Stimulated activated CD4-positive, alpha-beta T cell treated with anti-CD3 and anti-CD28 coated beads, Interleukin-15, amount 100 ng/mL, for 1 hour (primary cell): Measurements from ENCODE around the gene SYNPR.

ENCODE experiments used
- DNase-seq, 2 donors: peaks; one replicate each; pipeline ENCODE4 v3.0.0-alpha.2; 2020; ENCODE audit warnings: low read depth in 1 of 2, low spot score in 1 of 2

Gene SYNPR

DNA sequence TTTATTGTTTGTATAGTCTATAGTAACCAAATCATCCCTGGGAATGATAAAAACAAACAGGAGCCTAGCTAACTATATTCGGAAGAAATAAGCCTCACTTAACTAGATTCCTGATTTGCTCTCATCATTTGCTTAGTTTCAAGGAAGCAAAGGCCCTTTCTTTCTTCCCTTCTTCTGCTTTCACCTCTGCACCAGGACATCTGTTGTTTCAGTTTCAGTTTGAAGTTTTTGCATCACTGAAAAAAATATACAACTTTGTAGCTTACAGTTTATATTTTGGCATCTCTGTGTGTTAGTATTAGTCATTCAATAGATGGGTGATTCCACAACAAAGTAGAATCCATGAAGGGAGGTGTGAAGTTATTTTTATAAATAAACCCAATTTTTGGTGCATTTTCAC, 260.8 kb downstream of the SYNPR start:
- no peak for DNase-seq

- no peak for DNase-seq
Measured at GRCh38 chr3:63555767-63556166, 277.7 kb downstream of the SYNPR start.

- no peak for DNase-seq
Measured at GRCh38 chr3:63556401-63556800, 278.3 kb downstream of the SYNPR start.

- no peak for DNase-seq
Measured at GRCh38 chr3:63557912-63558311, 279.8 kb downstream of the SYNPR start.

DNA sequence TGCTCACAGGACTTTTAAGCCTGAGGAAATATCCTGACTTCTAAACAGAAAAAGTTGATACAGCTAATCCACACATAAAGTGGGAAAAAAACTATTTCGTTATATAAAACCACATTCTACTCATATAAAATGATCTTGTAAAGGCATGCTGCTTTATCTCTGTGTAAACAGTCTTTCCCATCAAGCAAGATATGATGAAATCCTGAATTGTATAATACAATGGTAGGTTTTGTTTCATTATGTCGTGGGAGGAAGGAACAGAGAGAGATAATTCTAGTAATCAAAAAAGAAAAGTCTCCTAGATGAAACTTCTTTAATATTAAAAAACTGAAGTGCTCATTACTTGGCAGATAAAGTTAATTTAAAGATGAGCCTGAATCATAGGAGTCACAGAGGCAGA, 281.8 kb downstream of the SYNPR start:
- no peak for DNase-seq

DNA sequence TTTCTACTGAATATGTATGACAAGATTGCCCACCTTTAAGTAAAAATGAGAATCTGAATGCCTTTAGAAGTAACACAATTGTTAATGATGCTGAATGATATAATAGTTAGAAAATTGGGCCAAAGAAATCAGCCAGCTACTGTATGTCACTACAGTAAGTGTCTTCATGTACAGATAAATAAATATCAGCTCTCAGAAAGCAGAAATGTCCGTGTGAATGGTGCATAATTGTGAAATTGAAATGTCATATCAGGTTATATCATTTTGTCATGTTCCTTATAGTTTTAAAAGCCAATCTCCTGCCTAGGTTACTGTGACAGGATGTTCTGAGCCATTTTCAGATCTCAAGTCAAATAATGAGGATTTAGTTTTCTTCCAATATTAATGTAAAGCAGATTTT, 283.8 kb downstream of the SYNPR start:
- DNase-seq, result no peak

DNA sequence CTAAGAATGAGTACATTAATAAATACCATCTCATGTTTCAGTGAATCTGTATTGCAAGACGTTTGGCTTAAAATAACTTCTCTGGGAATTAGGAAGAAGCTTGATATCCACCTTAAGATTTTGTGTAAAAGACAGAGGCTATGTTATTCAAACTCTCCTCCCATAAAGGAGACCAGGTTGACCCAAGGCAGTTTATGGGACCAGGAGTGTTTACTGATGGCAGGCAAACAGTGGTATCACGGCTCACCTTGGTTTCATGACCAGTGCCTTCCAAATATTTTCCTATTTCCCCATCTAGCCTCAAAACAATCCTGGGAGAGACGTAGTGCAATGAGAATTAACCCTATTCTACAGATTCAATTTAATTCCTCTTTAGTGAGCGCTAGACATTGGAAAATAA, 284.2 kb downstream of the SYNPR start:
- DNase-seq, result no peak

DNA sequence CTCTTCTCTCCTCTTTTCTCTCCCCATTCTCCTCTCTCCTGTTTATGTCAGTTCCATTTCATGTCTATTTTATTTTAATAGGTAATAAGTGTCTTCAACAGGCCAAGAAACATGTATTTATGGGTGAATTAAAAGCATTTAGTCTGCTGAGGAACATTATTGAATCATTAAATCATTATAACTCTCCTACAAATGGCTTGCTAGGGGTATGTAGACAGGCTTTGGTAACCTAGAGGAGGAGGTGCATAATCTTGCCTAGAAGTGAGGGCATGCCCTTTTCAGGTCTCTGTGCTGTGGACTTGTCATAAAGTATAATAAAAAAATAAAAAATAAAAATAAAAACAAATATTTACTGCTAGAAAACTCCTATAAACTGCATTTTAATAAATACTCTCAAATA, 285.5 kb downstream of the SYNPR start:
- no peak for DNase-seq

GRCh38 chr3:63565220-63565619, 287.1 kb downstream of the SYNPR start:
- DNase-seq, result no peak

DNA sequence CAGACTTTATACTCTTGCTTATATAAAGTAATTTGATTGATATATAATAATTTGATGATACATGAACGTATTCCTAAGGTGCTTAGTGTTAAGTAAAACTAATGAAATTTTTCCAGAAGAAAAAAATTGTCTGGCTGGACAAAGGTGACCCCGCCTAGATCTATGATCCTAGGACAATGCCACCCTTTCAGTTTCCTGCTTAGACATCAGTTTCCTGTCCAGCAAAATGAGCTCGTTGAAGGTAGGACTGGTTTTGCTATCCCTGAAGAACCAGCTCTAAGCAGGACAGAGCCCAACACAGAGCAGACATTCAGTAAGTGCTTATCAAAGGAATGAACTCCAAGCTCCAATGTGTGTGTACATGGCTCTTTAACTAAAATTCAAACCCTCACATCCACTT, 293.6 kb downstream of the SYNPR start:
- no peak for DNase-seq

DNA sequence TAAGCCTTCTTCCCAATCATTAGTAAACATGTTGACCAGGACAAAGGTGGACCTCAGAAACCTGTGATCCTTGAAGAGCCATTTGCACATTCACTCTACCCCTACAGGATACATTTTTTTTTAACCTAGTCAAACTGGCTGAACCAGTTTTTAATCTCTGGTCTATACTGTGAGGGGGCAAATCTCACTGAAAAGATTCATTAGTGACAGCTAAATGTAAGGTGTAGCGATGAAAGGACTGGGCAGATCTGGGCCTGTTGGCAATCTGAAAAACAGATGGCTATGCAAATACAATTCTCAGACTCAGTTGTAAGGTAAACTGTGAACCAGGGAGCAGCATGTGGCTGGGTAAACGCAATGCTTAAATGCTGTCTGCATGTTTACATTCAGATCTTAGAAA, 298.7 kb downstream of the SYNPR start:
- DNase-seq, result no peak

DNA sequence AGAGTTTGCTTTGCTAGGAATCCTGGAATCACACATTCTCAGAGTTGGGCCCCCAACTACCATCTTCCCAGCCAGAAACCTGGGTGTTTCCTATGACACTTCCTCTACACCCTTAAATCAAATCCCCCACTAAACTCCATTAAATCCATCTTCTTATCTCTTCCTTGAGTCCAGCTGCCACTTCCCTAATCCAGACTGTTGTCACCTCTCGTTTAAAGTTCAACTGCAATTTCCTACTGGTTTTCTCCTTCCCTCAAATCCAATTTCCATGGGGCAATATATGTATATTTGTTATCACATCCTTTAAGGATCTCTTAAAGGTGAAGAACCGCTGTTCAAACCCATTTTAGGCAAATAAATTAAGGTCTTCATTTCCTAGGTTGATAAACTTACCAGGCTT, 300.8 kb downstream of the SYNPR start:
- no peak for DNase-seq

DNA sequence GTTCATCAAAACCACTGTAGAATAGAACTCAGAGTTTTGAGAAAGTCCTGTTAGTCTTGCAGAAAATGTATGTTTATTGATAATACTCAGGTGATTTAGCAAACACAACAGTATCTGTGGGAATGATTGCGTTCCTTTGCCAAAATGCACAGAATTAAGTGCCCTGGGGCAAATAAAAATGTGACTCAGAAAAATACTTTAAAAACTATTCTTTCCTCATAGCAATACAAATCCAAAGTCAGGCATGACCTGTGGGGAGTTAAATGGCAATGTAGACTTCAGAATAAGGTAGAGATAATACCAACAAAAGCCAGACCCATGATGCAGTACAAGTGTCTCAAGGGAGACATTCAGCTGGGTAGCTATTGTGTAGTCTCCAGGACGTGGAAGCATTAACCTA, 302.0 kb downstream of the SYNPR start:
- no peak for DNase-seq

DNA sequence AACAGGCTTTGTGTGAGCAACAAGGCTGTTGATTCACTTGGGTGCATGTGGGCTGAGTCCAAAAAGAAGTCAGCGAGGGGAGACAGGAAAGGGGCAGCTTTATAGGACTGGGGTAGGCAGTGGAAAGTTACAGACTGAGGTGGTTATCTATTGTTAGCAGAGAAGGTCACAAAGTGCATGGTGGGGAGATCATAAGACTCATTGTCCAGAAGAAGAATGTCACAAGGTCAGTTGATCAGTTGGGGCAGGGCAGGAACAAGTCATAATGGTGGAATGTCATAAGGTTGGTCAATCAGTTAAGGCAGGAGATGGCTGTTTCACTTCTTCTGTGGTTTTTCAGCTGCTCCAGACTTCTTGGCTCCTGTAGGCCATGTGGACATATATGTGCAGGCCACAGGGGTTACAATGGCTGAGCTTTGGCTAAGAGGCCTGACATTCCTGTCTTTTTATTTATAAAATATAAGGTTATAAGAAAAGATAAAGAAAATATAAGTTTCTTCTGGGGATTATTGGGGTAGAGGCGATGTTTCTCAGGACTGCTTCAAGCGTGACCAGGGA, 304.9 kb downstream of the SYNPR start:
- no peak for DNase-seq

GRCh38 chr3:63584681-63585080, 306.6 kb downstream of the SYNPR start:
- no peak for DNase-seq

GRCh38 chr3:63585927-63586326, 307.8 kb downstream of the SYNPR start:
- no peak for DNase-seq

- no peak for DNase-seq
Measured at GRCh38 chr3:63588895-63589294, 310.8 kb downstream of the SYNPR start.

DNA sequence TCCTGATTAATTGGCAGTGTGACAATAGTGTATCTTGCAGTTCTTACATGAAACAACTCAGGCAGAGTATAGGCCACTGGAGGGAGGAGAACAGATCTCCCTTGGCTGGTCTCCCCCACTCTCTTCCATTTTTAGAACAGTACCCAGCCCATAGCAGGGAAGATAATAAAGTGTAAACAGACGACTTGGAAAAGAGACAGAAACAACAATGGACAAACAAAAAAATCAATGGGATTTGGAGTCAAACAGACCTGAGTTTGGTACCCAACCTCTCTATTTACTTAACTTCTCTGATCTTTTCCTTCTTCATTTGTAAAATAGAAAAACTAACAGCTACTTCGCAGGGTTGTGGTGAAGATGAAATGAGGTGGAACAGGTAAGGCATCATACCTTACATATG, 315.7 kb downstream of the SYNPR start:
- DNase-seq, result no peak

DNA sequence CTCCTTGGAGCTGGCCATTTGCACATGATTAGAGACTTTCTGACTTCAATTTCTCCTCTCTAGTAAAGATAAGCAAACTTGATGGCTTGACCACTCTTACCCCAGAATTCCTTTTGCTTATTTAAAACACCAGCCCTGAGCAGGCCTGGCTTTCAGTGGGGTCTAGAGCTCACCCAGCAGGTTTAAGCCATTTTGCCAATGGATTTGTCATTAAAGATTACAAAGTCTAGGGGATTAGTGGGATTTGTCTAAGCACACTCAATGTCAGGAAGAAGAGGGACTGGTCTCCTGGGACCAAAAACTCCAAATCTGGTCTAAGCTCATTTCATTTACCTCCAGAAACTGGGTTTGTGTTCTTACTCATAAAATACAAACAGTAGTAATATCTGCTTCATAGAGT, 317.1 kb downstream of the SYNPR start:
- DNase-seq, result no peak

DNA sequence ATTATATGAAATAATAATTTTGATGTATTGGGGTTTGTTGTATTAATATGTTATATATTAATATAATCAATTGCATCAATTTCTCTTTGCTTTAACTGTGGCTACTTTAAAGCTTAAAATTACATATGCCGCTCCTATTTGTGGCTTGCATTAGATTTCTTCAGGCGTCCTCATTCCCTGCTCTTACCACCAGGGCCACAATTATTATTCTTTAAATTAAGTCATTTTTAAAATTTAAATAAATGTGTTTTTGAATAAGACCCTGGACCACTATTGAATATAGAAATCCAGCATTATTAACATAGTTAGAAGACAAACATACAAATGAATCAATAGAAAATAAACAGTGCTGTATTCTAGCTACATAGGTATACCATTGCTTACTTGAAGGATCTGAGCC, 318.9 kb downstream of the SYNPR start:
- DNase-seq, result no peak

- no peak for DNase-seq
Measured at GRCh38 chr3:63607716-63608115, 329.6 kb downstream of the SYNPR start.

GRCh38 chr3:63609408-63609807, 331.3 kb downstream of the SYNPR start:
- DNase-seq, result no peak

DNA sequence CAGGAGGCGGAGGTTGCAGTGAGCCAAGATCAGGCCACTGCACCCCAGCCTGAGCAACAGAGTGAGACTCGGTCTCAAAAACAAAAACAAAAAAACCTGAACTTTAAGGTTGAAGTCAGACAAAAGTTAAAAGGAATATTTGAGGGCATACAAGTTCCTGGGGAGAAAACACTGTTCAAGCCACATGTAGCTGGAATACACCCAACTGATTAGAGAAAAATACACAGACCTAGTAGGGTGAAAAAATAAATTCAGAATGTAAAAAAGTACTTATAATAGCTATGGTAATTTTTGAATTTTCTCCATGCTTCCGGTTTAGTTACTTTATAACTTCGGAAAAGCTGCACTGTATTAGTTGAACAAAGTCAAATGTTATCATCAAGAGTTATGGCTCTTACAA, 331.7 kb downstream of the SYNPR start:
- no peak for DNase-seq

DNA sequence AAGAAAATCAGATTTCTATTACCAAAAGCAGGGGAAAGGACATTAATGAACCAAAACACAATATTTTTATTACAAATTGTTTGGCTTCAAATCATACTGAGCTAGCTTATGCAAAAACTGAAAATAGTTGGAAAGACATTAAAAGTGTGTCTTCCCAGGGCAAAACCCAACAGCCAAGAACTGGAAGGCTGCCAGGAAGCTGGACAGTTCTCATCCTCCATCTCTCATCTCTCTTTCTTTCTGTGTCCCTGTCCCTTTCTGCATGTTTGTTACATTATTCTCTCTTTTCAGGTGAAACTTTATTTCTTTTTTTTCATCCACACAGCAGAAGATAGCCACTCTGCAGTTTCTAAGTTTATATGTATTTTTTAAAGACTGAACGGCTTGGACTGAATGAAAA, 333.3 kb downstream of the SYNPR start:
- DNase-seq, result no peak
